ENCODE results near the gene ERVW-1.

Gene ERVW-1

GRCh38 chr7:92503767-92504166, 26.0 kb upstream of the ERVW-1 start:
- H3K27me3 ChIP-seq (ENCODE audit: control insufficient read depth in 3 of 3, insufficient read depth in 3 of 3, low read depth in 1 of 3, low read length in 3 of 3), result no peaks in the 10 kb centered on the region
- H3K9ac ChIP-seq (ENCODE audit: low read depth, low read length, poor library complexity), result no peak overlapping the region
- no peak overlapping the region for H3K4me3 ChIP-seq (ENCODE audit: low read length in 2 of 2)
- no peak overlapping the region for H2BK120ac ChIP-seq (ENCODE audit: low read depth, low read length)
- no peak overlapping the region for H4K91ac ChIP-seq (ENCODE audit: low read depth, low read length, poor library complexity)
- no peak overlapping the region for H3K27ac ChIP-seq (replicated peaks; ENCODE audit: low read length)
- H3K9me3 ChIP-seq (replicated peaks in 1 of 2; ENCODE audit: control insufficient read depth in 2 of 2, insufficient read depth in 1 of 2, low read depth in 1 of 2, low read length in 2 of 2), result no peaks in the 10 kb centered on the region
- H2AK5ac ChIP-seq (ENCODE audit: low read depth, low read length), result no peak overlapping the region
- DNase-seq (ENCODE audit: low spot score), result no peak
- H2BK5ac ChIP-seq (ENCODE audit: low read length), result no peak overlapping the region
- no peak overlapping the region for H3K4ac ChIP-seq (ENCODE audit: low read length)
- WGBS, 2 donors (ENCODE audit: extremely low coverage in 2 of 2, insufficient read length in 2 of 2, insufficient replicate concordance in 1 of 2), result no CpG with 5 or more reads among the region's 2 CpGs
- H2BK12ac ChIP-seq (ENCODE audit: low read length), result no peak overlapping the region
- no peaks in the 10 kb centered on the region for H3K4me1 ChIP-seq (ENCODE audit: control insufficient read depth in 2 of 2, insufficient read depth in 1 of 2, low read depth in 1 of 2, low read length in 2 of 2)
- no peak overlapping the region for H3K4me2 ChIP-seq (ENCODE audit: insufficient read depth, low read length, poor library complexity, severe bottlenecking)
- H3K14ac ChIP-seq (ENCODE audit: low read length), result no peak overlapping the region
- no peak overlapping the region for H3K23ac ChIP-seq (ENCODE audit: low read depth, low read length, poor library complexity)
- H4K8ac ChIP-seq (ENCODE audit: low read depth, low read length), result no peak overlapping the region
- H2AFZ ChIP-seq (ENCODE audit: low read length), result no peak overlapping the region
- no peak overlapping the region for H3K18ac ChIP-seq (ENCODE audit: low read length)
- no peaks in the 10 kb centered on the region for H3K79me1 ChIP-seq (ENCODE audit: low read depth, low read length)
- peaks cover 11 to 95% of the 10 kb centered on the region in 2 donors for H3K36me3 ChIP-seq (replicated peaks in 1 of 2; ENCODE audit: control insufficient read depth in 2 of 2, insufficient read depth in 2 of 2, low read length in 2 of 2)
- no peak overlapping the region for H2BK15ac ChIP-seq (ENCODE audit: low read length)

GRCh38 chr7:92498557-92498956, 20.8 kb upstream of the ERVW-1 start:
- no peak overlapping the region for H3K4ac ChIP-seq (ENCODE audit: low read length)
- no peak overlapping the region for H3K18ac ChIP-seq (ENCODE audit: low read length)
- H3K9me3 ChIP-seq (replicated peaks in 1 of 2; ENCODE audit: control insufficient read depth in 2 of 2, insufficient read depth in 1 of 2, low read depth in 1 of 2, low read length in 2 of 2), result no peaks in the 10 kb centered on the region
- H3K14ac ChIP-seq (ENCODE audit: low read length), result no peak overlapping the region
- no peak overlapping the region for H2AFZ ChIP-seq (ENCODE audit: low read length)
- H4K91ac ChIP-seq (ENCODE audit: low read depth, low read length, poor library complexity), result no peak overlapping the region
- no peaks in the 10 kb centered on the region for H3K79me1 ChIP-seq (ENCODE audit: low read depth, low read length)
- no peak overlapping the region for H2BK15ac ChIP-seq (ENCODE audit: low read length)
- no peaks in the 10 kb centered on the region for H3K27me3 ChIP-seq (ENCODE audit: control insufficient read depth in 3 of 3, insufficient read depth in 3 of 3, low read depth in 1 of 3, low read length in 3 of 3)
- no peak overlapping the region for H3K4me2 ChIP-seq (ENCODE audit: insufficient read depth, low read length, poor library complexity, severe bottlenecking)
- H2BK120ac ChIP-seq (ENCODE audit: low read depth, low read length), result no peak overlapping the region
- no peak overlapping the region for H4K8ac ChIP-seq (ENCODE audit: low read depth, low read length)
- H3K23ac ChIP-seq (ENCODE audit: low read depth, low read length, poor library complexity), result no peak overlapping the region
- peaks cover 10 to 98% of the 10 kb centered on the region in 2 donors for H3K36me3 ChIP-seq (replicated peaks in 1 of 2; ENCODE audit: control insufficient read depth in 2 of 2, insufficient read depth in 2 of 2, low read length in 2 of 2)
- WGBS, 2 donors (ENCODE audit: extremely low coverage in 2 of 2, insufficient read length in 2 of 2, insufficient replicate concordance in 1 of 2), result no CpG with 5 or more reads among the region's 2 CpGs
- H3K27ac ChIP-seq (replicated peaks; ENCODE audit: low read length), result no peak overlapping the region
- H2BK5ac ChIP-seq (ENCODE audit: low read length), result no peak overlapping the region
- H3K4me1 ChIP-seq (ENCODE audit: control insufficient read depth in 2 of 2, insufficient read depth in 1 of 2, low read depth in 1 of 2, low read length in 2 of 2), result no peaks in the 10 kb centered on the region
- H2BK12ac ChIP-seq (ENCODE audit: low read length), result no peak overlapping the region
- no peak for DNase-seq (ENCODE audit: low spot score)
- no peak overlapping the region for H3K9ac ChIP-seq (ENCODE audit: low read depth, low read length, poor library complexity)
- no peak overlapping the region for H2AK5ac ChIP-seq (ENCODE audit: low read depth, low read length)
- H3K4me3 ChIP-seq (ENCODE audit: low read length in 2 of 2), result no peak overlapping the region

GRCh38 chr7:92496876-92497275, 19.1 kb upstream of the ERVW-1 start:
- H3K18ac ChIP-seq (ENCODE audit: low read length), result no peak overlapping the region
- no peak overlapping the region for H3K27ac ChIP-seq (replicated peaks; ENCODE audit: low read length)
- H3K9me3 ChIP-seq (replicated peaks in 1 of 2; ENCODE audit: control insufficient read depth in 2 of 2, insufficient read depth in 1 of 2, low read depth in 1 of 2, low read length in 2 of 2), result no peaks in the 10 kb centered on the region
- H2BK15ac ChIP-seq (ENCODE audit: low read length), result no peak overlapping the region
- no peak overlapping the region for H3K4me2 ChIP-seq (ENCODE audit: insufficient read depth, low read length, poor library complexity, severe bottlenecking)
- no peak overlapping the region for H2BK120ac ChIP-seq (ENCODE audit: low read depth, low read length)
- no peak overlapping the region for H2BK12ac ChIP-seq (ENCODE audit: low read length)
- no peaks in the 10 kb centered on the region for H3K27me3 ChIP-seq (ENCODE audit: control insufficient read depth in 3 of 3, insufficient read depth in 3 of 3, low read depth in 1 of 3, low read length in 3 of 3)
- H3K4me1 ChIP-seq (ENCODE audit: control insufficient read depth in 2 of 2, insufficient read depth in 1 of 2, low read depth in 1 of 2, low read length in 2 of 2), result no peaks in the 10 kb centered on the region
- H2BK5ac ChIP-seq (ENCODE audit: low read length), result no peak overlapping the region
- H3K4ac ChIP-seq (ENCODE audit: low read length), result no peak overlapping the region
- H3K9ac ChIP-seq (ENCODE audit: low read depth, low read length, poor library complexity), result no peak overlapping the region
- H3K23ac ChIP-seq (ENCODE audit: low read depth, low read length, poor library complexity), result no peak overlapping the region
- no peak for DNase-seq (ENCODE audit: low spot score)
- no peaks in the 10 kb centered on the region for H3K79me1 ChIP-seq (ENCODE audit: low read depth, low read length)
- H4K91ac ChIP-seq (ENCODE audit: low read depth, low read length, poor library complexity), result no peak overlapping the region
- H3K14ac ChIP-seq (ENCODE audit: low read length), result no peak overlapping the region
- WGBS, 2 donors (ENCODE audit: extremely low coverage in 2 of 2, insufficient read length in 2 of 2, insufficient replicate concordance in 1 of 2), result no CpG with 5 or more reads among the region's 2 CpGs
- H4K8ac ChIP-seq (ENCODE audit: low read depth, low read length), result no peak overlapping the region
- no peak overlapping the region for H2AFZ ChIP-seq (ENCODE audit: low read length)
- H3K4me3 ChIP-seq (ENCODE audit: low read length in 2 of 2), result no peak overlapping the region
- H2AK5ac ChIP-seq (ENCODE audit: low read depth, low read length), result no peak overlapping the region
- H3K36me3 ChIP-seq (replicated peaks in 1 of 2; ENCODE audit: control insufficient read depth in 2 of 2, insufficient read depth in 2 of 2, low read length in 2 of 2), result peaks cover 13 to 98% of the 10 kb centered on the region in 2 donors

GRCh38 chr7:92489634-92490033, 11.9 kb upstream of the ERVW-1 start:
- Histone ChIP-seq H3K4me1 (ENCODE audit: control insufficient read depth in 2 of 2, insufficient read depth in 1 of 2, low read depth in 1 of 2, low read length in 2 of 2) (no peaks in the 10 kb centered on the region), H3K36me3 (replicated peaks in 1 of 2; ENCODE audit: control insufficient read depth in 2 of 2, insufficient read depth in 2 of 2, low read length in 2 of 2) (peaks cover 16 to 96% of the 10 kb centered on the region in 2 donors), H2BK120ac (ENCODE audit: low read depth, low read length) (no peak overlapping the region), H2BK15ac (ENCODE audit: low read length) (no peak overlapping the region), H4K8ac (ENCODE audit: low read depth, low read length) (no peak overlapping the region), H3K4me2 (ENCODE audit: insufficient read depth, low read length, poor library complexity, severe bottlenecking) (no peak overlapping the region), H3K18ac (ENCODE audit: low read length) (no peak overlapping the region), H3K4ac (ENCODE audit: low read length) (no peak overlapping the region), H3K9ac (ENCODE audit: low read depth, low read length, poor library complexity) (no peak overlapping the region), H2AFZ (ENCODE audit: low read length) (no peak overlapping the region), H3K27me3 (ENCODE audit: control insufficient read depth in 3 of 3, insufficient read depth in 3 of 3, low read depth in 1 of 3, low read length in 3 of 3) (no peaks in the 10 kb centered on the region), H4K91ac (ENCODE audit: low read depth, low read length, poor library complexity) (no peak overlapping the region), H3K23ac (ENCODE audit: low read depth, low read length, poor library complexity) (no peak overlapping the region), H3K79me1 (ENCODE audit: low read depth, low read length) (no peaks in the 10 kb centered on the region), H3K14ac (ENCODE audit: low read length) (no peak overlapping the region), H2AK5ac (ENCODE audit: low read depth, low read length) (no peak overlapping the region), H2BK5ac (ENCODE audit: low read length) (no peak overlapping the region), H3K4me3 (ENCODE audit: low read length in 2 of 2) (no peak overlapping the region), H3K9me3 (replicated peaks in 1 of 2; ENCODE audit: control insufficient read depth in 2 of 2, insufficient read depth in 1 of 2, low read depth in 1 of 2, low read length in 2 of 2) (peaks cover 0 to 2% of the 10 kb centered on the region in 2 donors), H3K27ac (replicated peaks; ENCODE audit: low read length) (no peak overlapping the region), H2BK12ac (ENCODE audit: low read length) (no peak overlapping the region)
- DNase-seq (ENCODE audit: low spot score), result no peak
- no CpG with 5 or more reads among the region's 1 CpG for WGBS, 2 donors (ENCODE audit: extremely low coverage in 2 of 2, insufficient read length in 2 of 2, insufficient replicate concordance in 1 of 2)
